ENCODE data around the gene COL6A2.

The COL6A2 gene

GRCh38 chr21:46060596-46061061 lies 37.3 kb upstream of the COL6A2 start:
- Histone ChIP-seq H3K27me3 (peaks cover 32% of the 10 kb centered on the region), H3K4me2 (peak overlapping the region; percentile 75), H3K9me3 (peaks cover 27% of the 10 kb centered on the region), H3K9ac (no peak overlapping the region), H4K20me1 (peaks cover 23% of the 10 kb centered on the region), H3K27ac (no peak overlapping the region), H3K4me1 (peaks cover 65% of the 10 kb centered on the region), H3K4me3 (no peak overlapping the region), H3K36me3 (no peaks in the 10 kb centered on the region)
- no peak for TF ChIP-seq Cebpa-rat (IDR thresholded peaks at IDR 0.05)

DNA sequence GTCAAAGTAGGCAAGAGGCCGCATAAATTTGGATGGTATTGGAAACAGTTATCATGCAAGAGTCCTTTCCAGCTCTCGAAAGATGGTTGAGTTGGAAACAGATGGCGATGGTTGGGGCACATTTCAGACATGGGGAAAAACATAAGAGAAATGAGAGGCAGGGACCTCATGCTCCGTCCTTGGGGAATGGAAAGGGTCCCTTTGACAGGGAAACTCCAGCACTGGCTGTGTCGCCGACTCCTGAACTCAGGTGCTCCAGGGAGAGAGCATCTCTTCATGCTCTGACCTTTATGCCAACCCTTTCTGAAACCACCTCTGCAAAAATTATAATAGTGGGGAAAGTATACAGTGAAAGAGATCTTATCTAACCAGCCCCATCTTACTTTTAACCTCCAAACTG lies 36.8 kb upstream of the COL6A2 start:
- TF ChIP-seq Cebpa-rat (IDR thresholded peaks at IDR 0.05): no peak
- Histone ChIP-seq H3K27ac (no peak overlapping the region), H3K4me2 (peak overlapping the region; percentile 75; the same call in 1 of the 2 replicates), H3K4me3 (no peak overlapping the region), H3K4me1 (peaks cover 69% of the 10 kb centered on the region), H3K9ac (no peak overlapping the region), H3K9me3 (peaks cover 27% of the 10 kb centered on the region), H3K27me3 (peaks cover 28% of the 10 kb centered on the region), H4K20me1 (peaks cover 19% of the 10 kb centered on the region), H3K36me3 (no peaks in the 10 kb centered on the region)

DNA sequence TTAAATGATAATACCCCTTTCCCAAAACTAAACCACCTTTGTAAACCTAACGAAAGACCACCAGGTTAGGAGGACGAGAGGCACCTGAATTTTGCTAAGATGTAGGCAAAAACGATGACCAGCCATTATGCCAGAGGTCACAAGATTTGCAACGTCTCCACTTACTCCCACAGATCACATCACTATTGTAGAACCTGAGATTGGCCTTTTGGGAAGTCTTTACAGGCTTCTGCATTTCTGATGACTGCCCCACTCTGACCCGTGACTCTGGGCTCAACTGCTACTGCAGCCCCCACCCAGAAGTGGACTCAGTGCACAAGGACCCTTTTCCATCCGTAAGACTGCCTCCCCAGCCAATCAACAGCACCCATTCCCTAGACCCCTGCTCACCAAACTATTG lies 36.4 kb upstream of the COL6A2 start:
- Histone ChIP-seq H3K9ac (no peak overlapping the region), H3K4me1 (peaks cover 70% of the 10 kb centered on the region), H3K27ac (no peak overlapping the region), H4K20me1 (peaks cover 14% of the 10 kb centered on the region), H3K4me2 (no peak overlapping the region), H3K4me3 (no peak overlapping the region), H3K27me3 (peaks cover 24% of the 10 kb centered on the region), H3K9me3 (peaks cover 27% of the 10 kb centered on the region), H3K36me3 (no peaks in the 10 kb centered on the region)
- no peak for TF ChIP-seq Cebpa-rat (IDR thresholded peaks at IDR 0.05)

GRCh38 chr21:46061950-46062349 lies 36.0 kb upstream of the COL6A2 start:
- Histone ChIP-seq H3K4me3 (no peak overlapping the region), H3K27ac (no peak overlapping the region), H3K9me3 (peaks cover 27% of the 10 kb centered on the region), H3K4me2 (no peak overlapping the region), H3K27me3 (peaks cover 19% of the 10 kb centered on the region), H3K36me3 (no peaks in the 10 kb centered on the region), H4K20me1 (peaks cover 10% of the 10 kb centered on the region), H3K4me1 (peaks cover 70% of the 10 kb centered on the region), H3K9ac (no peak overlapping the region)
- TF ChIP-seq Cebpa-rat (IDR thresholded peaks at IDR 0.05): no peak

DNA sequence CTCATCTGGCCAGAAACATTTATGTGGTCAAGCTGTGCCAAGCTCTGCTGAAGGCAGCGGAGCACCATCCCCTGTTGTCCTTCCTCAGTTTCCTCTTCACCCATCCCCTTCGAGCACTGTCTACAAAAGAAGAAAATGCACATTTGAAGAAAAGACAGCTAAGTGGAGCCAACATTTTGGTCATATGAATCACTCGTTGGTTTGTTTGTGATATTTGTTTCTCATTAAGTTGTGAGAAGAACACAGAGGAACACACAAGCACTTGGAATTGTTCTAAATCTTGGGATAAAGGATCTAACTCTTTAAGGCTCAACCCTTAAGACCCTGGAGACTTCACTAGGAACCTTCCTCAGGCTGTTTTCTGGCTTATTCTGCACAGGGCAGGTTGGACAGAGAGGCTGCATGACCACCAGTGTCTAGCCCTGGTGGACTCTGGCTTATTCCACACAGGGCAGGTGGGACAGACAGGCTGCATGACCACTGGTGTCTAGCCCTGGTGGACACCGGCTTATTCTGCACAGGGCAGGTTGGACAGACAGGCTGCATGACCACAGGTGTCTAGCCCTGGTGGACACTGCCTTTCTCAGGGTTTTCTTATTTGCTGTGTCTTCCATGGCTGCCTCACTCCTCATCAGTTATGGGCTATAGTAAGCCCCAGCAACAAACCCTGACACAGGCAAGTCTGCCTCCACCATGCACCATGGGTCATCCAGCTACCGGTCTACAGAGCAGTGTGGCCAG lies 35.3 kb upstream of the COL6A2 start:
- H4K20me1 ChIP-seq: peaks cover 3% of the 10 kb centered on the region
- peaks cover 63% of the 10 kb centered on the region for H3K4me1 ChIP-seq
- no peak for TF ChIP-seq Cebpa-rat (IDR thresholded peaks at IDR 0.05)
- H3K27ac ChIP-seq: no peak overlapping the region
- H3K9me3 ChIP-seq: peaks cover 27% of the 10 kb centered on the region
- no peak overlapping the region for H3K4me2 ChIP-seq
- peaks cover 17% of the 10 kb centered on the region for H3K27me3 ChIP-seq
- H3K36me3 ChIP-seq: no peaks in the 10 kb centered on the region
- no peak overlapping the region for H3K9ac ChIP-seq
- H3K4me3 ChIP-seq: no peak overlapping the region

- Histone ChIP-seq H3K9me3 (peaks cover 27% of the 10 kb centered on the region), H3K27ac (no peak overlapping the region), H3K9ac (no peak overlapping the region), H3K36me3 (no peaks in the 10 kb centered on the region), H3K27me3 (peaks cover 11% of the 10 kb centered on the region; the same call in 1 of the 2 replicates), H3K4me3 (no peak overlapping the region), H4K20me1 (no peaks in the 10 kb centered on the region), H3K4me2 (no peak overlapping the region), H3K4me1 (peaks cover 57% of the 10 kb centered on the region)
- TF ChIP-seq Cebpa-rat (IDR thresholded peaks at IDR 0.05): no peak
These were observed 34.7 kb upstream of the COL6A2 start for GRCh38 chr21:46063227-46063626.

DNA sequence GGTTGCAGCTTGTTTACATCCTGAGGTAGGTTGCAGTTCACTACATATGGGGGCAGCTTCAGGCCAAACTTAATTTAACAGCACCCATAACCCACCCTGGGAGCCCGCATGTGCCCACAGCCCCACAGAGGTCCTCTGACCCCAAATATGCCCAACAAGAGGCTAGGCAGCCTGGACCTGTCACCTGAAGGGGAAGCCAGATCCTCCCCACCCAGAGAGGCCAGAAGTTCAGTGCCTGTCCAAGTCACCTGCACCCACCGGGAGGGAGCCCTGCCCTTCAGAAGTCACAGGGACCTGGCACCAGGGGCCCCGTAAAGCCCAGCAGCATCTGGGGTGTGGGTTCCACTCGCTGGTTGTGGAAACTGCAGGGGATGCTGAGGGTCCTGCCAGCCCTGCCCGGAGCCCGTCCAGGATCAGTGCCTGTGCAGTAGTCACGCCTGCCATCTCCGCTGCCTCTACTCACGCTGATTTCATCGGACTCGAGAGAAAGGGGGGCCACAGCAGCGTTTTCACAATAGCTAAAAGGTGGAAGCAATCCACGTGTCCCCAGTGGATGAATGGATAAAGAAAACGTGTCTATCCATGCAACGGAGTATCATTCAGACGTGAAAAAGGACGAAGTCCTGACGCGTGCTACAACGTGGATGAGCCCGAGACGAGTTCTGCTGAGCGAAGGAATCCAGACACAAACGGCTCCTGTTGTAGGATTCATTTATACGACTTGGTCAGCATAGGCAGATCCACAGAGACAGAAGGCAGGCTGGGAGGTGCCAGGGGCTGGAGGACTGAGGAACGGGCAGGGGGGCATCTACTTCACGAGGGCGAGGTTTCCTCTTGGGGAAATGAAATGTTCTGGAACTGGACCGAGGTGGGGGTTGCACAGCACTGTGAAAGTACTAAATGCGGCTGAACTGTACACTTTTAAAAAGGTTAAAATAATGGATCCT lies 33.9 kb upstream of the COL6A2 start:
- no peak for TF ChIP-seq Cebpa-rat (IDR thresholded peaks at IDR 0.05)
- H3K4me1 ChIP-seq: peaks cover 49% of the 10 kb centered on the region
- no peak overlapping the region for H3K9ac ChIP-seq
- H3K4me2 ChIP-seq: 0 out of 2 replicates have a peak overlapping the region, but pooled peaks have one; percentile 5
- no peak overlapping the region for H3K4me3 ChIP-seq
- H3K27me3 ChIP-seq: 0 out of 2 replicates have a peak, but pooled peaks cover 5% of the 10 kb centered on the region
- H3K36me3 ChIP-seq: no peaks in the 10 kb centered on the region
- peaks cover 27% of the 10 kb centered on the region for H3K9me3 ChIP-seq
- H3K27ac ChIP-seq: no peak overlapping the region
- H4K20me1 ChIP-seq: no peaks in the 10 kb centered on the region

GRCh38 chr21:46064870-46065214 lies 33.1 kb upstream of the COL6A2 start:
- peaks cover 44% of the 10 kb centered on the region for H3K4me1 ChIP-seq
- peaks cover 27% of the 10 kb centered on the region for H3K9me3 ChIP-seq
- H3K4me2 ChIP-seq: peak overlapping the region; percentile 95
- TF ChIP-seq Cebpa-rat (IDR thresholded peaks at IDR 0.05): no peak
- no peak overlapping the region for H3K9ac ChIP-seq
- no peak overlapping the region for H3K27ac ChIP-seq
- H3K27me3 ChIP-seq: 0 out of 2 replicates have a peak, but pooled peaks cover 5% of the 10 kb centered on the region
- H4K20me1 ChIP-seq: no peaks in the 10 kb centered on the region
- peak overlapping the region; percentile 41; the same call in 1 of the 2 replicates for H3K4me3 ChIP-seq
- H3K36me3 ChIP-seq: no peaks in the 10 kb centered on the region

DNA sequence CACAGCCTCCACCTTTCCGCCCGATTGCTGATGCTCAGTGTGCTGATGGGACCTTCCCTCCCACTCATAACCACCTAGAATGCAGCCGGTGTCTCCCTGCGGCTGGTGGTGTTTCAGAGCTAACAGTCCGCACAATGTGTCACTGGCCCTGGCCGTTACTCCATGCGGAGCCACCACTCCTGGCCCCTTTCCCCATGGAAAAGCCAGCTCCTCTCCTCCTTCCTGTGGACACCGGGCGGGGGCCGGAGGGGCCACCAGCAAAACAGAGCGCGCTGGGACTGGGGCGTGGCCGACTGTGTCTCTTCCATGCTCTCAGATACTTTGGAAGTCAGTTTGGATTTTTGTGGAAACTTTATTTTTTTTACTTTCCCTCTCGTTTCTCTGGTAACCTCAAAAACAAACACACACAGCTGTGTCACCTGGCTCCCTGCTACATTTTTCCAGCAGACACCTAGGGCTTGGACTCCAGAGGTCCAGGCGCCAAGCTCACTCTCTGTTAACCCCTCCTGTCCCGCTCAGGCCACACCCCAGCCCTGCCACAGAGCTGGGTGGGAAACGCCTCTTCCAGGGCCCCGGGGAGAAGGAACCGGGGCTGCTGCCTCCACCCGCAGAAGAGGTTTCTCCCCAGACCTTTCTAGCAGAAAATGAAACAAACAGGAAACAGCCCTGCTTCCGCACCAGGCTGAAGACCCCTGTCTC lies 32.5 kb upstream of the COL6A2 start:
- TF ChIP-seq Cebpa-rat (IDR thresholded peaks at IDR 0.05): no peak
- H3K4me3 ChIP-seq: peak overlapping the region; percentile 41
- H3K9ac ChIP-seq: peak overlapping the region; percentile 54; the same call in 1 of the 2 replicates
- peak overlapping the region; percentile 30; the same call in 1 of the 2 replicates for H3K27ac ChIP-seq
- H3K36me3 ChIP-seq: no peaks in the 10 kb centered on the region
- H4K20me1 ChIP-seq: no peaks in the 10 kb centered on the region
- 0 out of 2 replicates have a peak, but pooled peaks cover 5% of the 10 kb centered on the region for H3K27me3 ChIP-seq
- peaks cover 39% of the 10 kb centered on the region for H3K4me1 ChIP-seq
- peaks cover 27% of the 10 kb centered on the region for H3K9me3 ChIP-seq
- H3K4me2 ChIP-seq: peak overlapping the region; percentile 95

All from BLaER1 (cell line).